ENCODE data around the gene INS. TPM values are rescaled to one million over a fixed set of nuclear protein-coding genes. Genes with fewer than 3 reads are reported as not detected.
A peak's percentile ranks its signal among the peaks of the same experiment; 100 is the strongest.

The INS gene
- total RNA-seq, 4 donors from 2014 or later: not detected

GRCh38 chr11:2140411-2141400 is 20.3 kb downstream of the INS start:
- H3K4me3 ChIP-seq (replicated peaks in 1 of 3): no peak overlapping the region
- peaks cover 31% of the 10 kb centered on the region for H3K27me3 ChIP-seq
- H3K27ac ChIP-seq: no peak overlapping the region
- no peak for TF ChIP-seq POLR2A (IDR thresholded peaks at IDR 0.05)
- no peak for TF ChIP-seq CTCF (IDR thresholded peaks at IDR 0.05)
- H3K9me3 ChIP-seq: no peaks in the 10 kb centered on the region
- H3K36me3 ChIP-seq: no peaks in the 10 kb centered on the region
- peaks cover 6 to 32% of the 10 kb centered on the region in 2 donors for H3K4me1 ChIP-seq
- DNase-seq: no peak
- 12 to 18% methylated on average over 29 to 63 of the region's 102 CpGs for WGBS, 2 donors
- intact Hi-C loops (cut with DNase I): no loop called here

GRCh38 chr11:2139621-2140337 is 21.2 kb downstream of the INS start:
- intact Hi-C loops (cut with DNase I): no loop called here
- H3K4me3 ChIP-seq (replicated peaks in 1 of 3): no peak overlapping the region
- no peaks in the 10 kb centered on the region for H3K9me3 ChIP-seq
- H3K36me3 ChIP-seq: no peaks in the 10 kb centered on the region
- H3K27me3 ChIP-seq: peaks cover 30% of the 10 kb centered on the region
- no peak for DNase-seq
- no peak overlapping the region for H3K27ac ChIP-seq
- WGBS, 2 donors: 4 to 13% methylated on average over 10 of the region's 57 CpGs
- peaks cover 6 to 32% of the 10 kb centered on the region in 2 donors for H3K4me1 ChIP-seq
- TF ChIP-seq CTCF (IDR thresholded peaks at IDR 0.05) (no peak), POLR2A (IDR thresholded peaks at IDR 0.05) (no peak)

GRCh38 chr11:2139123-2139521 is 21.9 kb downstream of the INS start, which contains the start of gene IGF2:
Gene IGF2 (minus strand): TSS chr11:2139389. CDS start chr11:2135523, 3,866 bp downstream.
- peak within 1 kb of the TSS in 1 of 3 donors; percentile 14 for H3K4me3 ChIP-seq (replicated peaks in 1 of 3)
- WGBS, 2 donors: no CpG with 5 or more reads among the region's 62 CpGs
- TF ChIP-seq POLR2A (IDR thresholded peaks at IDR 0.05) (no peak), CTCF (IDR thresholded peaks at IDR 0.05) (no peak)
- H3K9me3 ChIP-seq: no peaks in the 10 kb centered on the region
- H3K4me1 ChIP-seq: peaks cover 6 to 29% of the 10 kb centered on the region in 2 donors
- no peak for DNase-seq
- no peak within 1 kb of the TSS for H3K27ac ChIP-seq
- no peaks in the 10 kb centered on the region for H3K36me3 ChIP-seq
- intact Hi-C loops (cut with DNase I): no loop called here
- H3K27me3 ChIP-seq: peaks cover 30% of the 10 kb centered on the region

- H3K27me3 ChIP-seq: peaks cover 30% of the 10 kb centered on the region
Observed at GRCh38 chr11:2138431-2139122, 22.4 kb downstream of the INS start.

More at GRCh38 chr11:2138431-2139122, 22.4 kb downstream of the INS start:
- 1 to 2% methylated on average over 28 to 43 of the region's 68 CpGs for WGBS, 2 donors
- no peaks in the 10 kb centered on the region for H3K9me3 ChIP-seq
- no peak for TF ChIP-seq CTCF (IDR thresholded peaks at IDR 0.05)
- TF ChIP-seq POLR2A (IDR thresholded peaks at IDR 0.05): no peak
- peak overlapping the region in 1 of 3 donors; percentile 14 for H3K4me3 ChIP-seq (replicated peaks in 1 of 3)
- DNase-seq: peak in 1 of 2 donors; percentile 14
- no peak overlapping the region for H3K27ac ChIP-seq
- peaks cover 6 to 25% of the 10 kb centered on the region in 2 donors for H3K4me1 ChIP-seq
- intact Hi-C loops (cut with DNase I): no loop called here
- no peaks in the 10 kb centered on the region for H3K36me3 ChIP-seq

Measured in thyroid gland (tissue), 4 donors.